ENCODE data around the gene STX8.

STX8 gene

GRCh38 chr17:9439851-9440250, 135.8 kb downstream of the STX8 start:
- no peak overlapping the region for H3K9ac ChIP-seq (ENCODE audit: low read depth, low read length)
- peaks cover 17% of the 10 kb centered on the region for H3K4me1 ChIP-seq (ENCODE audit: insufficient read depth, low read length)
- H3K27ac ChIP-seq (ENCODE audit: low read depth, low read length) = no peak overlapping the region
- H3K27me3 ChIP-seq (ENCODE audit: insufficient read depth, low read length) = no peaks in the 10 kb centered on the region
- H3K9me3 ChIP-seq (ENCODE audit: insufficient read depth, low read depth, low read length) = no peaks in the 10 kb centered on the region
- H3K4me3 ChIP-seq (ENCODE audit: low read length) = no peak overlapping the region
- H3K36me3 ChIP-seq (ENCODE audit: insufficient read depth, low read length) = no peaks in the 10 kb centered on the region
- 91% methylated on average over 2 of the region's 3 CpGs for WGBS

- no peaks in the 10 kb centered on the region for H3K9me3 ChIP-seq (ENCODE audit: insufficient read depth, low read depth, low read length)
- H3K9ac ChIP-seq (ENCODE audit: low read depth, low read length) = no peak overlapping the region
- 76% methylated on average over 1 of the region's 1 CpG for WGBS
- peaks cover 14% of the 10 kb centered on the region for H3K4me1 ChIP-seq (ENCODE audit: insufficient read depth, low read length)
- H3K36me3 ChIP-seq (ENCODE audit: insufficient read depth, low read length) = no peaks in the 10 kb centered on the region
- H3K4me3 ChIP-seq (ENCODE audit: low read length) = no peak overlapping the region
- H3K27me3 ChIP-seq (ENCODE audit: insufficient read depth, low read length) = no peaks in the 10 kb centered on the region
- H3K27ac ChIP-seq (ENCODE audit: low read depth, low read length) = no peak overlapping the region
Observed at GRCh38 chr17:9436630-9437029, 139.0 kb downstream of the STX8 start.

- Histone ChIP-seq H3K27me3 (ENCODE audit: insufficient read depth, low read length) (no peaks in the 10 kb centered on the region), H3K27ac (ENCODE audit: low read depth, low read length) (no peak overlapping the region), H3K4me1 (ENCODE audit: insufficient read depth, low read length) (peaks cover 14% of the 10 kb centered on the region), H3K9ac (ENCODE audit: low read depth, low read length) (no peak overlapping the region), H3K4me3 (ENCODE audit: low read length) (no peak overlapping the region), H3K36me3 (ENCODE audit: insufficient read depth, low read length) (no peaks in the 10 kb centered on the region), H3K9me3 (ENCODE audit: insufficient read depth, low read depth, low read length) (no peaks in the 10 kb centered on the region)
- WGBS = 94% methylated on average over 6 of the region's 6 CpGs
Observed at GRCh38 chr17:9435165-9435564, 140.5 kb downstream of the STX8 start.

- Histone ChIP-seq H3K9ac (ENCODE audit: low read depth, low read length) (no peak overlapping the region), H3K27ac (ENCODE audit: low read depth, low read length) (no peak overlapping the region), H3K4me3 (ENCODE audit: low read length) (no peak overlapping the region), H3K36me3 (ENCODE audit: insufficient read depth, low read length) (no peaks in the 10 kb centered on the region), H3K27me3 (ENCODE audit: insufficient read depth, low read length) (no peaks in the 10 kb centered on the region), H3K9me3 (ENCODE audit: insufficient read depth, low read depth, low read length) (no peaks in the 10 kb centered on the region), H3K4me1 (ENCODE audit: insufficient read depth, low read length) (peaks cover 14% of the 10 kb centered on the region)
- WGBS = 92% methylated on average over 3 of the region's 3 CpGs
Observed at GRCh38 chr17:9434642-9435057, 141.0 kb downstream of the STX8 start.

GRCh38 chr17:9432934-9433421, 142.6 kb downstream of the STX8 start:
- 92% methylated on average over 7 of the region's 7 CpGs for WGBS
- H3K36me3 ChIP-seq (ENCODE audit: insufficient read depth, low read length) = no peaks in the 10 kb centered on the region
- H3K9ac ChIP-seq (ENCODE audit: low read depth, low read length) = no peak overlapping the region
- no peak overlapping the region for H3K27ac ChIP-seq (ENCODE audit: low read depth, low read length)
- no peak overlapping the region for H3K4me3 ChIP-seq (ENCODE audit: low read length)
- H3K27me3 ChIP-seq (ENCODE audit: insufficient read depth, low read length) = no peaks in the 10 kb centered on the region
- peaks cover 14% of the 10 kb centered on the region for H3K4me1 ChIP-seq (ENCODE audit: insufficient read depth, low read length)
- H3K9me3 ChIP-seq (ENCODE audit: insufficient read depth, low read depth, low read length) = no peaks in the 10 kb centered on the region

- H3K27ac ChIP-seq (ENCODE audit: low read depth, low read length) = no peak overlapping the region
- H3K9me3 ChIP-seq (ENCODE audit: insufficient read depth, low read depth, low read length) = no peaks in the 10 kb centered on the region
- H3K27me3 ChIP-seq (ENCODE audit: insufficient read depth, low read length) = no peaks in the 10 kb centered on the region
- no peak overlapping the region for H3K4me3 ChIP-seq (ENCODE audit: low read length)
- no peaks in the 10 kb centered on the region for H3K36me3 ChIP-seq (ENCODE audit: insufficient read depth, low read length)
- 94% methylated on average over 4 of the region's 6 CpGs for WGBS
- no peak overlapping the region for H3K9ac ChIP-seq (ENCODE audit: low read depth, low read length)
- peaks cover 11% of the 10 kb centered on the region for H3K4me1 ChIP-seq (ENCODE audit: insufficient read depth, low read length)
Observed at GRCh38 chr17:9432134-9432885, 143.3 kb downstream of the STX8 start.

GRCh38 chr17:9431620-9432019, 144.0 kb downstream of the STX8 start:
- Histone ChIP-seq H3K27ac (ENCODE audit: low read depth, low read length) (no peak overlapping the region), H3K9ac (ENCODE audit: low read depth, low read length) (no peak overlapping the region), H3K9me3 (ENCODE audit: insufficient read depth, low read depth, low read length) (no peaks in the 10 kb centered on the region), H3K4me3 (ENCODE audit: low read length) (no peak overlapping the region), H3K27me3 (ENCODE audit: insufficient read depth, low read length) (no peaks in the 10 kb centered on the region), H3K4me1 (ENCODE audit: insufficient read depth, low read length) (peaks cover 4% of the 10 kb centered on the region), H3K36me3 (ENCODE audit: insufficient read depth, low read length) (no peaks in the 10 kb centered on the region)
- 87% methylated on average over 2 of the region's 2 CpGs for WGBS

- H3K36me3 ChIP-seq (ENCODE audit: insufficient read depth, low read length) = no peaks in the 10 kb centered on the region
- H3K27me3 ChIP-seq (ENCODE audit: insufficient read depth, low read length) = no peaks in the 10 kb centered on the region
- H3K4me1 ChIP-seq (ENCODE audit: insufficient read depth, low read length) = peaks cover 4% of the 10 kb centered on the region
- WGBS = 90% methylated on average over 11 of the region's 11 CpGs
- no peak overlapping the region for H3K9ac ChIP-seq (ENCODE audit: low read depth, low read length)
- H3K27ac ChIP-seq (ENCODE audit: low read depth, low read length) = no peak overlapping the region
- no peak overlapping the region for H3K4me3 ChIP-seq (ENCODE audit: low read length)
- no peaks in the 10 kb centered on the region for H3K9me3 ChIP-seq (ENCODE audit: insufficient read depth, low read depth, low read length)
Observed at GRCh38 chr17:9427465-9428315, 147.9 kb downstream of the STX8 start.

- WGBS = 50% methylated on average over 8 of the region's 8 CpGs
- no peak overlapping the region for H3K9ac ChIP-seq (ENCODE audit: low read depth, low read length)
- no peak overlapping the region for H3K4me3 ChIP-seq (ENCODE audit: low read length)
- no peak overlapping the region for H3K27ac ChIP-seq (ENCODE audit: low read depth, low read length)
- H3K27me3 ChIP-seq (ENCODE audit: insufficient read depth, low read length) = no peaks in the 10 kb centered on the region
- H3K4me1 ChIP-seq (ENCODE audit: insufficient read depth, low read length) = peaks cover 4% of the 10 kb centered on the region
- H3K9me3 ChIP-seq (ENCODE audit: insufficient read depth, low read depth, low read length) = no peaks in the 10 kb centered on the region
- no peaks in the 10 kb centered on the region for H3K36me3 ChIP-seq (ENCODE audit: insufficient read depth, low read length)
Observed at GRCh38 chr17:9424071-9424640, 151.5 kb downstream of the STX8 start.

- 94% methylated on average over 4 of the region's 4 CpGs for WGBS
- peaks cover 4% of the 10 kb centered on the region for H3K4me1 ChIP-seq (ENCODE audit: insufficient read depth, low read length)
- peaks cover 11% of the 10 kb centered on the region; the same call in 1 of the 2 replicates for H3K9me3 ChIP-seq (ENCODE audit: insufficient read depth, low read depth, low read length)
- no peak overlapping the region for H3K4me3 ChIP-seq (ENCODE audit: low read length)
- H3K27me3 ChIP-seq (ENCODE audit: insufficient read depth, low read length) = no peaks in the 10 kb centered on the region
- H3K9ac ChIP-seq (ENCODE audit: low read depth, low read length) = no peak overlapping the region
- no peak overlapping the region for H3K27ac ChIP-seq (ENCODE audit: low read depth, low read length)
- H3K36me3 ChIP-seq (ENCODE audit: insufficient read depth, low read length) = no peaks in the 10 kb centered on the region
Observed at GRCh38 chr17:9421525-9421924, 154.1 kb downstream of the STX8 start.

- 89% methylated on average over 9 of the region's 10 CpGs for WGBS
- no peak overlapping the region for H3K9ac ChIP-seq (ENCODE audit: low read depth, low read length)
Observed at GRCh38 chr17:9419932-9420453, 155.6 kb downstream of the STX8 start.

More at GRCh38 chr17:9419932-9420453, 155.6 kb downstream of the STX8 start:
- no peaks in the 10 kb centered on the region for H3K36me3 ChIP-seq (ENCODE audit: insufficient read depth, low read length)
- H3K4me3 ChIP-seq (ENCODE audit: low read length) = no peak overlapping the region
- peaks cover 4% of the 10 kb centered on the region for H3K4me1 ChIP-seq (ENCODE audit: insufficient read depth, low read length)
- peaks cover 11% of the 10 kb centered on the region; the same call in 1 of the 2 replicates for H3K9me3 ChIP-seq (ENCODE audit: insufficient read depth, low read depth, low read length)
- H3K27me3 ChIP-seq (ENCODE audit: insufficient read depth, low read length) = no peaks in the 10 kb centered on the region
- no peak overlapping the region for H3K27ac ChIP-seq (ENCODE audit: low read depth, low read length)

Data from HUES64 (cell line).